ENCODE results near the gene KCNAB1.
A peak's percentile ranks its signal among the peaks of the same experiment; 100 is the strongest.

Gene KCNAB1

DNA sequence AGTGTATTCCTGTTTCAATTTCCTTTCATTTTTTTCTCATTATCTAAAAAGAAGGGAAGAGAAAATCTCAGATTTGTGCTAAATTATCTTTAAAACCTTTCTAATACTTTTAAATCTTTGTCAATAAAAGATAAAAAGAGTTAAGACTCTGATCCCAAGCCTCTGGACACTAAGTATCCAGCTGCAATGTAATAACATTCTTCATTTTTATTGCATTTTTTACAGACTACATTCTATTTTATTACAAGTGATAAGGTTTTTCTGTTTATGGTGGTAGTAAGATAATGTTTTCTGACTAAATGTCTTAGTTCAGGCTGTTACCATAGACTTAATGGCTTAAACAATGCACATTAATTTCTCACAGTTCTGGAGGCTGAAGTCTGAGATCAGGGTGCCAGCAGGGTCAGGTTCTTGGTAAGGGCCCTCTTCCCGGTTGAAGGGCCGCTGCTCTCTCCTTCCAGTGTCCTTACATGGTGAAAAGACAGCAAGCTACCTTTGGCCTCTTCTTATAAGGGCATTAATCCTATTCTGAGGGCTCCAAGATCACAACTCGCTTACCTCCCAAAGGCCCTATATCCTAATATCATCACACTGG lies 19.7 kb downstream of the KCNAB1 start:
- DNase-seq (ENCODE audit: low read depth): no peak

DNA sequence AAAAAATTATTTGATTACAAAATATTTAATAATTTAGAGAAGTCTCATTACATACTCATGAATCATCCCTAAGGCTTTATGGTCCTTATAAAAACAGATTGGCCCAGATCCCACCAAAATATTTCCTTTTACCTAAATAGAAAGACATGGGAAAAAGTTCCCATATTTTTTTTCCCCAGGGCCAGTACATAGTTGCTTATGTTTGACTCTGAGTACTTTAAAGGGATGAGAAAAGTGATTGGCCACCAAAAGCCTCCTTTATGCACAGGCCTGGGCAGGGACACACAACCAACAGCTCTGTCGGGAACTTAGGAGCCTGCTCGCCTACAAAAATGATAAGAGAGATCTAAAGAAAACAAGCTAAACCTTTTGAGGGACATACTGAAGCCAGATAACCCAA lies 22.3 kb downstream of the KCNAB1 start:
- DNase-seq (ENCODE audit: low read depth): no peak

DNA sequence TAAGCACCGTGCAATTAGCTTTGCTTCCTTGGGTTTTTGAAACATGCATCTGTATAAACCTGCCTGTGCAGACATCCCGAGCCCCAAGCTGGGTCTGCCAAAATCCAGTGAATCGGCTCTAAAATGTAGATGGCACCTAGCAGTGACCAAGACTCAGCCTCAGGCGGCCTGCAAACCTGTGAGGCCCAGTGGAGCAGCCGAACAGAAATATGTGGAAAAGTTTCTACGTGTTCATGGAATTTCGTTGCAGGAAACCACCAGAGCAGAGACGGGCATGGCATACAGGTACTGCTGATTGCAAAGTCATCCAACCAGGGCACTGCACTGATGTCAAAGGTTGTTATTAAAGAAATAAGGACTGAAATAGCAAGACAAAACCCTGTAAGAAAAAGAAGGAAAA lies 22.8 kb downstream of the KCNAB1 start:
- DNase-seq (ENCODE audit: low read depth): no peak

DNA sequence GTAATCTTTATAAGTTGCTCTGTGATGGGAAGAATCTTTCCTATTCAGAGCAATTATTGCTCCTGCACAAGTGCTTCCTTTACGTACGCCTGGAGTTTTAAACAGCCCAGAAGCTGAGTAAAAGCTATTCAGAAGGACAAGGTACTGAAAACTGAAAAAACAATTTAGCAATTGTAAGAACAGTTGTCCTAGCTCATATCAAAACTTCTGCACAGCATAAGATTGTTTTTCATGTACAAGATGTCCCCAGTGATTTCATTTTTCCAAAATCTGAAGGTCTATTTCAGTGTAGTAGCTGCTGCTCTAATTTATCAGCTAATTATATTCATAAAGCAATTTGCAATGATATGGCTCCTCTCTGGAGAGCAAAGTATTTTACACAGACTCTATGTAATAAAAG lies 23.7 kb downstream of the KCNAB1 start:
- DNase-seq (ENCODE audit: low read depth): no peak

DNA sequence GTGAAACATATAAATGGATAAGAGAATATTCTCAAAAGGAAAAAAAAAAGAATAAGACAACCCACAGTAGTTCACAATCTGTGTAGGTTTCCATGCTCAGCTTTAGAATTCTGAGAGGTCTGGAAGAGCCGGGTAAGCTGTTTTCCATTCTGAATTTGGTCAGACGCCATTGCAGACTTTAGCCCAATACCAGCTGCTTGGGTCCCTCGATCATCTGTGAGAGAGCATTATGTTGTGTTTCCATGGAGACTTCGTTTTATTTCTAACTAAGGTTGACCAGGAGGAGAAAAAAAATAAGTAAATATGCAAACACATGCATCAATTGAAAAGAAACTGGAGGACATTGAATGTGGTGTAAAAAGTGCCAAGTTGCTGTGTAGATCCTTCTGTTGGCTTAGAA lies 25.5 kb downstream of the KCNAB1 start:
- no peak for DNase-seq (ENCODE audit: low read depth)

DNA sequence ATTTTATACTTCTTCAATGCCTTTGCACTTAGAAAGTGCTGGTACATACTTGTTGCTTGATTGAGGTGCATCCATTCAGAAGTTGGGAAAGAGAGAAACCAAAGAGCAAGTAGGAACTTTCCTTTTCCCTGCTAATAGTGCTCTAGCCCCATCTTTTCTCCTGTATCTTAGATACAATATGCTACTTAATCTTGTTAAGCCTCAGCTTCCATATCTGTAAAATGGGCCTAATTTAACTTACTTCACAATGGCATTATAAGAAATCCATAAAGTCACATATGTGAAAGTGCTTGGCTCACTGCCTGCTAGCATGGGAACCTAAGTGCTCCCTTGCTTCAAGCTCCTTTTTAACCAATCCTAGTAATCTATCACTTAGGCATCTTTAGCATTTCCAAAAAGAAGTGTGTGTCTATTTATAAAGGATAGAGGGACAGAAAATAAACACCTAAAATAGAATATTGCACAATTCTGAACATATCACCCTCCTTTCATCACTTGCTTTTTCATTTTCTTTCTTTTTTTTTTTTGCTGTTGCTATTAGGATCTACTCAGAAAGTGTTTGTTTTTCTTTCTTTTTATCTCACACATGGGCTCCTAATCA lies 28.1 kb downstream of the KCNAB1 start:
- no peak for DNase-seq (ENCODE audit: low read depth)

DNA sequence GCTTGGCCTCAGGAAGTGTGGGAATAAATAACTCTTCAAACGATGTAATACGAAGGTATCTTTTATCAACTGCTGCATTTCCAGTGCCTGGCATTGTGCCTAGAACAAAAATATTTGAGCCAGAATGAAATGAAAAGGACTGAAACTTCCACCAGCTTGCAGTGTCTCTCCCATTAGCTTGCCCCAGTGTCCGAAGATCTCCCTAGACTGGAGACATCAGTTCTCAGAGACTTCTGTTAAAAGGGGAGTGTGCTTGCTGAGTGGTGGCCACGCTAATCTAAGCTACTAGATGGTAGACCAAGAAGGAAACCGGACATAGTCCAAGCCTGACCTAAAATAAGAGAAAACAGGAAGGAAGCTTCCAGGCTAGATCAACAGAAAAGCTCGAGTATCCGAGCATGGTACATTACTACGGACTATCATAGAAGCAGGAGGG lies 28.6 kb downstream of the KCNAB1 start:
- no peak for DNase-seq (ENCODE audit: low read depth)

DNA sequence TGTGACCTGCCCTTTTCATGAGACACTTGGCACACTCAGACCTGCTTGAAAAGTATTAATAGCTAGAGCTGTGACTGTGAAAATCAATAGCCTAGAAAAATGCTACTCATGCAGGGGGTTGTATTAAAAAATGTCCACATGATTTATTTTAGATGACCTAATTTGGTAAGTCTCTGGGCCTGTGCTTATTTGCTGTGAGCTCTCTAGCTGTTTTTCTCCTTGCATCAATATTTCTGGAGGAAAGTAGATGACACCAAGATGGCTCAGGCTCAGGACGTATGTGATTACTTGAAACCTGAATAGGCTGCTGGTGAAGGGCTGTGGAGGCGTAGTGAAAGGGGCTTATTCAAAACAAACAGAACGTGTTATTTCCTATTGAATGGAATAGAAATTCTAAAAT lies 29.5 kb downstream of the KCNAB1 start:
- no peak for DNase-seq (ENCODE audit: low read depth)

DNA sequence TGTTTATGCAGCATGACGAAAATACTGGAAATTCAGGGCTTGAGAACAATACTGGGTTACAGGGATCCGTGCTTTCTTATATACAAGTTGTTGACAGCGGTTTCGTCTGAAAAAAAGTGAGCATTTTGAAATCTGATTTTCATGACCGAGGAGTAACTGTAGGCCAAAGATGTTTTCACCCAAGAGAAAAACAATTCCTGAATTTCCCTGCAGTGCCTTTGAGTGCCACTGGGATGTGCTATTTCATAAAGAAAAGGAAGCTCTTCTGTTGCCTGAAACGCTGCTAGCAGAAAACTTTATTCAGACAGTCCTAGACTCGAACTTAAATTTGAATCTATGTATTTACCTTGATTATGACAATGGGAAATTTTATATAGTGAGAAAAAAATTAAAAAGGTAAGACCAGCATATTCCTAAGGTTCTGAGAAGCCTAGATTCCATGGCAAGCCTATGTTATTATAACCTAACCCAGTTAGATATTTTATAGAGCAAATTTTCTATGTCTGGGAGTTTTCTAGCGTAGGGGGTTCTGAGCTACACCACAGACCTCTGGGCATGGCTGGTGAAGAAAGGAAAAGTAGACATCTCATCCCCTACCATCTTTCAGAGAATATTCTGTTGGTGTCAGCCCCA lies 30.2 kb downstream of the KCNAB1 start:
- no peak for DNase-seq (ENCODE audit: low read depth)

DNA sequence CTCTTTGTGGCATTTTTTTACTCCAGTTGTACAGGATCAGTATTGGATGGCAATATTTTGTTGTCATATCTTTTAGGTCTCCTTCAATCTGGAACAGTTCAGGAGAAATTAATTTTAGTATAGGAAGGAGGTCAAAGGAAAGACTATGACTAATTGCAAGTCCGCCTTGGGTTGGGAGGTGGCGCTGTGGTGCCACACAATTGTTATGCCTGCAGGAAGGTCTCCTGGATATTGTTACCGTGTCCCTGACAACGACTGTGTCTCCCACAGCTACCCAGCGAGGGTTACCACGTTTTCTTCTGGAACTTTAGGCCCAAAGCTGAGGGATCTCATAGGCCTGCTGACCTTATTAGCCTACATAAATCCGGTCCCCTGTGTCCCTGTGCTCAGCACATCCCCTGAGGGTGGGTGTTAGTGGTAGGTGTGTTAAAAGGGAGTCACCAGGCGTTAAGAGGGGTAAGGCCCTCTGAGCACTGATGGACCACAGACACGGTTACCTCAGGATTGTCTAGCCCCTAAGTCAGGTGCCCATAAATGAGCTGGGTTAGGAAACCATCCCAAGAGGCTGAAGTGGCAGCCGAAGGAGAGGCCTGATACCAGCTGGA lies 31.5 kb downstream of the KCNAB1 start:
- DNase-seq (ENCODE audit: low read depth): no peak

DNA sequence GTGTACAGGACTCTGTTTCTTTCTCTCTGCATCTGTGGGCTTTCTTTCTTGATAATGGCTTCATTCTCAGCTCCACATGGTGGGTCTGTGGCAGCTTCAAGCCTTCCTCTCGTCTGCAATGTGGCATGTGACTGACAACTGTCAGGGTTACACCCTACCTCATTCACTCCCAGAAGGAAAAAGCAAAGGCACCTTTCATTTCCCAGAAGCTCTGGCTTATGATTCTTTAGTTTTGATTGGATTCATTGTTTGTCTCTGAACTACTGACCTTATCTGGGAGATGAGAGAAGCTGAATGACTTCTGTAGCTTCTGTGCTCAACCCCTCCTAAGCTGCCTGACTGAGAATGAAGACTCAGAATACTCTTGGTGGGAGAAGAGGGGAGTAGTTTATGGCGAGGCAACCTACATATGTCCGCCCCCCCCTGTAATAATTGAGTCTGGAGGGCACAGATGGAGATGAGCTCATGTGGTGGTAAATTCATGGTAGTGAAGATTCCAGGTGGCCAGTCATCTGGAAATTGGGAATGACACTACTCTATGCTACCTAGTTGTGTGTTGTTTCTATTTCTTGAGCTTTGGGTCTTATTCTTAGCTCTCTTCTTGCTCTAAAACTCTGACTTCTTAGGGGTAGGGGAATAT lies 38.4 kb downstream of the KCNAB1 start:
- DNase-seq (ENCODE audit: low read depth): no peak

DNA sequence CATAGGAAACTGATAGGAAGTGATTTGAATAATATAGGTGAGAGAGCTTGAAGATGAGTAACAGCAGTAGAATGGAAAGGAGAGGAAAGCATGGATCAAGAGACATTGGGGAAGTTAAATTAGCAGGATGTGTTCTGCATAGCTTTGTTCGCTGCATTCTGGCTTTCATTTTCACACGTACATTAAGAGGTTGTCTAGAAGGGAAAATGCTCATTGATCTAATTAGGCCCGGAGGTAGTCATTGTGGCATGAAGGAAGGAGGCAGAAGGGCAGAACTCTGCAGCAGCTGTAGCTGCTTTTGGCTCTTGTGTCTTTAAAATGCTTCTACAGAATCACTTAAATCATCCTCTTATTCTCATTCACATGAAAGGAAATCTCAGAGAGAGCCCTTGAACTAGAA lies 40.3 kb downstream of the KCNAB1 start:
- DNase-seq (ENCODE audit: low read depth): no peak

DNA sequence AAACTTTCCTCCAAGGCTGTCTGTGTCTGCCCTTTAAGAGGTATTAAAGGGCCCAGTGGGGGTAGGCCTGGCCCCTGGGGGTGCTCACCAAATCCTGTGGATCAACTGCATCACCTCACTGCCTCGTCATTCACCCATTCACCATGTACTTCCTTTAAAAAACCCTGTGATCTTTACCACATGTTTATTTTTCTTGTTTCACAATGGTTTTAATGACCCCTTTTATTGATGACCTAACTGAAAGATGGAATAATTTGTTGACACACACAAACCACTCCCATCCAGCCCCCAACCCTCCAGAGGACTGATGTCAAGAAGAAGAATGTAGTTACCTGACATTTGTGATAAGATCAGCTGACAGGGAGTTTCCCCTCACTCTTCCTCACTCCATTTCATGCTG lies 40.8 kb downstream of the KCNAB1 start:
- peak; percentile 37 for DNase-seq (ENCODE audit: low read depth)

DNA sequence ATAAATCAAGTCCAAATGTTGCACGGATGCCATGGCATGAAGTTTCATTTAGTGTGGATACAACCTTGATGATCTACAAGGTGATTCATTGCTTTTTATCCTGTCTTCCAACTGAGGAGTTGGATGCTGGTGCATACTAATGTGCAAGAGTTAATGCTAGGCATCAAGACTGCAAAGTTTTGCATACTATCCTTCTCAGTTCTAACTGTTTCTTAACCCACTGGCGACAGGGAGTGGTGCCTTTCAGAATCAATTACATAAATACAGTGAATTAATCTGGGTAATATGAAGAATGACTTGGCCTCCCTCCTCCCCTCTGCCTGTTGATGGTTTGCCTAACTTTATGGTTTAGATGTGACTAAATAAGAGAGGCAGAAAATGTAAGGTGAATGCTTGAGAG lies 43.5 kb downstream of the KCNAB1 start:
- DNase-seq (ENCODE audit: low read depth): no peak

DNA sequence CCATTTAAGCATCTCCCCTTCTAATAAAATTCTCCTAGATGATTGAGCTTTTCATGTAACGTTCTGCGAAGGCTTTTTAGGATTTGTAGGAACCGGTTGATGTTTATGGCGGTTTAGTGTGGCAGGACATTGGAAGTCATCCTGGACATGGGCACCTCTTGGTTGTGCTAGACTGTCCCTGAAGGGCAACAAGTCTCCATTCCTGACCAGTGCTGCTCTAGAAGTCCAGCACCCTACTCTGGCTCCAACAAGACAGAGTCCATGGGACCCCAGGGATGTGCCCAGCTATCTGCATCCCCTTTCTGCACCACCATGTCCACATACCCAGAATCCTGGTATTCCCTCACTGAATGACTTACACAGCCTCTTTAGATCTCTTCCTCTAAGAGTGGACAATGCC lies 46.4 kb downstream of the KCNAB1 start:
- DNase-seq (ENCODE audit: low read depth): no peak

DNA sequence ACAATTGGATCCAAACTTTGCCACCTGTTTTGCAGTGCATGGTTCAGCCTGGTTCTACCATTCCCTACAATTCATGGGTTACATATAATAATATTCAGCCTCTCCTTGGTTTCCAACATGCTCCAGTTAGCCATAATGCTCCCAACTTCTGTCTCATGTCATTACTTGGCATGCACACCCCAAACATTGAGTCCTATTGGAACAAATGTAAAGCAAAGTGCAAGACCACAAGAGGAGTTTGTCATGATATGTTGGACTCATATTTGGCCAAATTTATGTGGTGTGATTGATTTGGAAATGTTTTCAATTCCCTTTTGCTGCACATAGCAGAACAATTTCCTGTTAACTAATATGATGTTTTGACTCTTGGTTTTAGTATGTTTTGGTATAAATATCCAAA lies 50.2 kb downstream of the KCNAB1 start:
- DNase-seq (ENCODE audit: low read depth): no peak

DNA sequence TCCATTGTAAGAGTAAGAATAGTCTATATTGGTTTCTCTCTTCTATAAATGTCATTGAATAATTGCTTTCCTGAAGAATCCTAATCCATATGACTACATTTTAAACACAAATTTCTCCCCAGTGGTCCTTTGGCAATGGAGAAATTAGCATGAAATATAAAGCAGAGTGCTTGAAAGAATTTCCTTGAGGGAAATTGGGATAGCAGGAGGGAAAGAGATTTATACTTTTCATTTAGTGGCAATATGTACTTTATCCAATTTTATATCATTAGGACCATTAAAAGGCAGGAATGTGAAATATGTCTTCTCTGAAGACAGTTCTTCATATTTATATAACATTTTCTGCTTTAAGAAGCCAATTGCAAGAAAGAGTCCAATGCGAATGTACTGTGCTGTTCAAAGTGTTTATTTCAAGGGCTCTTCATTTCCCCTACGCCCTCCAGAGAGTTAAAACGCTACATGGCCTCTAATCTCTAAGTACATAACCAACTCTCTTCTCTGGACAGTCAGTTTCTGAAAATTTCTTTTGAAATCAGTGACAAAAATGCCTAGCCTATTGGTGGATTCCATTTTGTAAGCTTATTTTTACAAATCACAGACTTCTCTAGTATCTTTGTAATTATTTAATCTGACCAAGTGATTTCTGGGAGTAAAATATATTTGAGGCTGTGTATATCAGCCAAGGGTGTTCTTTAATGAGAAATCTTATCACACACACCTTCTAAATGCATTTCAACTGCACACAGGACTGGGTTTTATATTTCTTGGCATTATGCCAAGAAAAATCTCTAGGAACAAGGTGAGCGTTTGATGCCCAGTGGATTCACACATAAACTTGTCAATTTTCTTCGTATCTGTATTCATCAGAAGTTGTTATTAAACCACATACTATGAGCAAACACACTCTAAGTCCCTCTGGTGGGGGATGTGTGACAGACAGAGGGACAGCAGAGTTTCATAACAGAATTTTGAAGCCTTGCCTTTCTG lies 51.2 kb downstream of the KCNAB1 start:
- DNase-seq (ENCODE audit: low read depth): no peak

DNA sequence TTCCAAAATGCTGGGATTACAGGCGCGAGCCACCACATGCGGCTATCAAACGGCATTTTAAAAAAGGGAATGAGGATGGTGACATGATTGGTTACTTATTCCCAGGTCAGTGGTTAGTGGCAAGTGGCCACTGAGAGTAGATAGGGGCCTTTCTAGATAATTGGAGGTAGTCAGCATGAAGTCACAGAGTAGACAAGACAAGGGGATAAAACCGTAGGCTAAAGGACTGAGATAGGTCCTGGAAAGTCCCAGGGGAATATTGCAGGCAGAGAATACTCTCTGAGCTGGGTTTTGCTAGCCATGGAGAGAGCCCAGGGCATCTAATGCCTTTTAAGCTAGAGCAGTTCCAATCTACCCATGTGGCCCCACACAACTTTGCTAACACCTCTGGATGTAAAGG lies 52.2 kb downstream of the KCNAB1 start:
- no peak for DNase-seq (ENCODE audit: low read depth)

DNA sequence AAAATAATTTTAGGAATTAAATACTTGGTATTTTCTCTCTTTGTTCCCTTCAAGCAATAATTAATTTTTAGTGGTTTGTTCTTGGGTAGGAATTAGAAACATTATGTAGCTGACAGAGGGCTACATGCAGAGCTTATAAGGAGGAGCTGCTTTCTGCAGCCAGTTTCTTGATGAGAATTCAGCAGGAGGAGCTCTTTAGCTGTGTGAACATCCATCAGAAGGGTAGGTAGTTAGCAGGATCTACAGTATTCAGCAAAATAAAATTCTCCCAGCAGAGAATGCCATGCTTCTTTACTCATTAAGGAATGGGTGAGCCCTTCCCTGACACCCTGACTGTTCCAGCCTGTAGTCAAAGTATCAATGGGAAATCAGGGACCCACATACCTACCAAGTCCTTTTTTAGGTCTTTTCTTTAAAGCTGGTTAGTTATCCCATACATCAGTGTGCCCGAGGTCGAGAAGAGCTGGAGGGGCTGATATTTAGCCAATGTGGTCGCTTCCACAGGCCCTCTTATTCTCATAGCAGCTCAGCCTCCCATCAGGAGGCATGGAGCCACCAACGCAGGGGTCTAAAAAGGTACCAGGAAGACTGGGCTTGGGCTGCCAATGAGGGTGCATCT lies 54.0 kb downstream of the KCNAB1 start:
- no peak for DNase-seq (ENCODE audit: low read depth)

DNA sequence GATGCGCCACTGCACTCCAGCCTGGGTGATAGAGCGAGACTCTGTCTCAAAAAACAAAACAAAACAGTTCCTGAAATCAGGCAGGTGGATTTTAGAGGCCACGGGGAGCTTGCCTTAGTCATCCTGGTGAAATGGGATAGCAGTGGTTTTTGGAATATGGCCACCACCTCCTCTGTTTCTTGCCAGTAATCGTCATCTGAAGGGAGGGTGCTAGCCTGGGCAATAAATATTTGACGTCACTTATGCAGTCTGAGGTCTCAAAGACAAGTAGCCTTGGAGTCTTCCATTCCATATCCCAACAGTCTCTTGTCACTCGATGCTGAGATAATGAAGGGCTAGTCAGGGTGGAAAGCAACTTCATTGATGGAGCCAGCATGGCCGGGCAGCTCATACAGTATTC lies 55.2 kb downstream of the KCNAB1 start:
- no peak for DNase-seq (ENCODE audit: low read depth)

DNA sequence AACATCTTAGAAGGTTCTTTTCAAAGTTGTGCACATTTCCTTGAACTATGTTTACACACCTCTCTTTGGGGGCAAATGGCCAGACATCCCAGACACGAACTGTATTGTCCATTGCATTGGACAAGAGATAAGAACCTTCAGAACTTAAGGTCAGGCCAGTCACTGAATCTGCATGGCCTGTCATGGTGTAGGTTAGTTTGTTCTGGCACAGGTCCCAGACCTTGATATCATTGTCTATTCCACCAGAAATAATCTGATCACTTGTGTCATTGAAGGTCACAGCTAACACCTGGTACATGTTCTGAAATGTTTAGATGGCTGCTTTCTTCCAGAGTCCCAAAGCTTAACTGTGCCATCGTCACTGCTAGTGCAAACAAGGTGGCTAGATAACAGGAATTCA lies 55.7 kb downstream of the KCNAB1 start:
- DNase-seq (ENCODE audit: low read depth): no peak
